Motor neuron (in vitro differentiated cells): ENCODE data around the gene CASR. TPM values are rescaled to one million over a fixed set of nuclear protein-coding genes. Genes with fewer than 3 reads are reported as not detected.
A peak's percentile ranks its signal among the peaks of the same experiment; 100 is the strongest.

Experiments used
- ATAC-seq, 8 experiments: fragments of 200-7000 bp; cut with Tn5 transposase; replicated peaks in 6 of 8; 2 replicates each; pipeline ENCODE4 v1.8.0; 2021; ENCODE audit warnings: mild to moderate bottlenecking in 8 of 8, moderate library complexity in 8 of 8
- H3K27ac ChIP-seq, 2 donors: fragments of 250-450 bp; sonication (Bioruptor Pico); 2 replicates each; pipeline ENCODE4 v1.9.0; 2021; ENCODE audit warnings: antibody characterized with exemption in 2 of 2, mild to moderate bottlenecking in 2 of 2, moderate library complexity in 1 of 2
- H3K4me1 ChIP-seq, 2 donors: fragments of 250-450 bp; sonication (Bioruptor Pico); replicated peaks in 1 of 2; 2 replicates each; pipeline ENCODE4 v1.6.1; 2021; ENCODE audit warnings: antibody characterized with exemption in 2 of 2, mild to moderate bottlenecking in 2 of 2, moderate library complexity in 1 of 2
- H3K4me3 ChIP-seq, 5 donors: fragments of 250-450 bp; sonication (Bioruptor Pico); 2 replicates each; pipeline ENCODE4 v1.9.0; 2021; ENCODE audit warnings: antibody characterized with exemption in 5 of 5, mild to moderate bottlenecking in 5 of 5, moderate library complexity in 4 of 5
- WGBS, 10 experiments: fragments of 450-650 bp; shearing (Covaris generic); methylation state at CpG; one replicate each; pipeline ENCODE4 v1.0.0; 2022; 5-methylcytosine and 5-hydroxymethylcytosine counted together
- in situ Hi-C, 9 experiments: fragments of 400-800 bp; cut with MboI; loops; one replicate each; pipeline ENCODE4 v1.15.0; 2021; ENCODE audit warnings: low sequenced_read_pairs in 9 of 9, low pct_unique_long_range_greater_than_20kb in 2 of 9; ENCODE audit not compliant: unreplicated experiment in 9 of 9
- total RNA-seq, 8 experiments: library from RNA; unstranded; fragments of 300-600 nt; gene quantifications; 2 replicates each; pipeline versions ENCODE4 v1.2.3 to v1.2.4, GENCODE V29; 2022

Gene CASR
- total RNA-seq, 8 experiments from 2014 or later, result 0.07 to 1.1 (median 0.22) TPM; not detected in 1

DNA sequence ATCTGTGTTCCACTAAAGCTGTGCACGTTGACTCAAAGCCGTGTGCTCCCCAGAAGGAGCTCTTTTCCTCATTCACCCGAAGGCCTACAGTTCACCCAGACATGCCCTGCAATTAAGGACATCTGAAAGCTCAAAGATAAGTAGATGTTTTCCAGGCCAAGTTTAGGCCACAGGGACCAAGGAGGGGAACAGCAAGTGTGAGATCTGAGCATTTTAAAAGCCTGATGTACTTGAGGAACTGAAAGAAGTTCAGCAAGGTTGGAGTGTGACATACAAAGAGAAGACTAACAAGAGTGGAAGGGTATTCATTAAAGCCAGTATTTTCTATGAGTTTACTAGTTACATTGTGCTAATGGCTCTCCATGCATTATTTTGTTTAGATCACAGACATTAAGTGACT, 68.0 kb downstream of the CASR start:
- 33 to 83% (median 57%) methylated on average over 1 to 3 of the region's 3 CpGs; no CpG with 5 or more reads in 7 of the 10 experiments for WGBS, 10 experiments
- no peak overlapping the region for H3K27ac ChIP-seq
- no peaks in the 10 kb centered on the region for H3K4me1 ChIP-seq
- no peak for ATAC-seq
- H3K4me3 ChIP-seq, result no peak overlapping the region
- in situ Hi-C loops, result loop anchor here in 2 of 9 experiments (10.0 to 25.0 kb wide), 2 partner anchors 147 to 689 kb away; partner anchors contain the start of gene ARGFX (in 1 of the 2)

DNA sequence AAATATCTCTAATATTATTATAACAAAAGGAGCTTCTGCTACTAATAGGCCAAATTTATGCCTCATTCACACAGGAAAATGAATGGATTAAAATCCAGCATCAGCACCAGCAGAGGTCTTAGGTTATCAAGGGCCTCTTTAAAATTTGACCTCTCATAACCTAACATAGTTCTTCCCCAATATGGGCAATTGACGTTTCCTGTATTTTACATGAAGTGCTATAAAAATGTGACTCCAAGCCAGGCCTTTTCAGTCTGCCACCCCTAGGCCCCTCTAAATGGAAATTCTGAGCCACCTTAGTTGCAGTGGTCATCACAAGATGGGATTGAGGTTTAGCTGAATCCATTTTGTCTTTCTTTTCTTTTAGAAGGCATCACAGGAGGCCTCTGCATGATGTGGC, 70.1 kb downstream of the CASR start:
- no peaks in the 10 kb centered on the region for H3K4me1 ChIP-seq
- in situ Hi-C loops, result loop anchor here in 2 of 9 experiments (10.0 to 25.0 kb wide), 2 partner anchors 149 to 691 kb away; partner anchors contain the start of gene ARGFX (in 1 of the 2)
- H3K4me3 ChIP-seq, result no peak overlapping the region
- WGBS, 10 experiments, result 0 to 86% (median 41%) methylated on average over 1 of the region's 1 CpG; no CpG with 5 or more reads in 4 of the 10 experiments
- no peak for ATAC-seq
- no peak overlapping the region for H3K27ac ChIP-seq

DNA sequence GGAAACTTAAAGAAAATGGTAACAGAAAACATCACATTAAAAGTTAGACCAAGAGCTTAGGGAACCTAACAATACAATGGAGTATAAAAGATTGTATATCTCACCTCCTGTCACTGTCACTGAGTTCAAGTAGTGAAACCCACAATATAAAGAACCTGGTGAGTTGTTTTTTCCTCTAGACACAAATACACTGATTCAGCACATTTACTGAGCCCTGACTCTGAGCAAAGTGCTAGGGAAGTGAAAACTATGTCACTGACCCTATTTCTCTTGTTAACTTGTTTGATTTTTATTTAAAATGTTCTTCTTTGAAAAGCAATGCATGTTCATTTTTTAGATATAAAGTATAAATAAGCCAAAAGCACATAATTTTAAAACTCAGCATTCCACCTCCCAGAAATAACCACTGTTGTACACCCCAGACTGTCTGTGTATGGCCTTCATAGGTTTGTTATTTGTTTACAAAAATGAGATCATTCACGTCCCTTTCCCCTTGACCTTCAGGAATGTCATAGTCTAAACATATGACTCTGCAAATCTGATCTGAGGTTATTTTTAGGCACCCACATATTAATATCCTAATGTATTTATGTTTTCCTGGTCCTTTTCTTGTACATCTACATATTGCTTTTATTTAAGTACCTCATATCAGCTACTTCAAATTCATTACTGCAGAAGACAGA, 72.4 kb downstream of the CASR start:
- WGBS, 10 experiments, result 8 to 100% (median 83%) methylated on average over 1 of the region's 1 CpG; no CpG with 5 or more reads in 1 of the 10 experiments
- ATAC-seq, result no peak

DNA sequence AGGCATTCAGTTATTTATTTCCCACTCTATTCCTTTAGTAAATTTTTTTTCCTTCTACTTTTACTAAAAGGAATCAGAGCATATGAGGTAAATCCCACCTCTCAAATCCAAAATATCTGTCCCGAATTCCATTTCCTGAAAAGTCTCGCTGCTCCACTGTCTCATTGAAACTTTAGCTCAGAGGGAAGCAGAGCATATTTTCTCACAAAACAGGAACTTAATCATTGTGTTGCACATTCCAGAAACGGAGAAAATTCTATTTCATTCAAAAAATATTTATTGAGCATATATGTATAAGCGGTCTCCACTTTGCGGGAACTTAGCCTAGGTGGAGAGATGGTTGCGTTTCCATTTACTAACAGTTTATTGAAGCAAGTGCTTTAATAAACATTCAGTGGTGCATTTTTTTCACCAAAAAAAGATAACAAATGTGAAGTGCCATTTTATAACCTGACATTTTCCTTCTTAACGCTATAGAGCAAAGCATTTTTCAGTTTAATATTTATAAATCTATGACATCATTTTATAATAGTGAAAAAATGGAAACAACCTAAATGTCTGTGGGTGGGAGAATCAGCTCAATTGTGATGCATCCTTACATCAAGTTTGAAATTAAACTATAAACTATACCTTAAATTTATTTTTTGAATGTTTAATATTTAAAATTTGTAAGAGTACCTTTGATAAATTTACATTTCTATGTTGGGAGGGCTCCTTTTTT, 74.3 kb downstream of the CASR start:
- in situ Hi-C loops, result loop anchor here in 2 of 9 experiments (10.0 to 25.0 kb wide), 2 partner anchors 153 to 696 kb away; partner anchors contain the start of gene ARGFX (in 1 of the 2)
- 27 to 100% (median 84%) methylated on average over 2 to 7 of the region's 7 CpGs; no CpG with 5 or more reads in 1 of the 10 experiments for WGBS, 10 experiments
- no peak overlapping the region for H3K4me3 ChIP-seq
- H3K27ac ChIP-seq, result no peak overlapping the region
- no peaks in the 10 kb centered on the region for H3K4me1 ChIP-seq
- ATAC-seq, result no peak

More for the DNA sequence above, 72.4 kb downstream of the CASR start:
- in situ Hi-C loops, result loop anchor here in 2 of 9 experiments (10.0 to 25.0 kb wide), 2 partner anchors 151 to 694 kb away; partner anchors contain the start of gene ARGFX (in 1 of the 2)
- Histone ChIP-seq H3K27ac (no peak overlapping the region), H3K4me1 (no peaks in the 10 kb centered on the region), H3K4me3 (no peak overlapping the region)

DNA sequence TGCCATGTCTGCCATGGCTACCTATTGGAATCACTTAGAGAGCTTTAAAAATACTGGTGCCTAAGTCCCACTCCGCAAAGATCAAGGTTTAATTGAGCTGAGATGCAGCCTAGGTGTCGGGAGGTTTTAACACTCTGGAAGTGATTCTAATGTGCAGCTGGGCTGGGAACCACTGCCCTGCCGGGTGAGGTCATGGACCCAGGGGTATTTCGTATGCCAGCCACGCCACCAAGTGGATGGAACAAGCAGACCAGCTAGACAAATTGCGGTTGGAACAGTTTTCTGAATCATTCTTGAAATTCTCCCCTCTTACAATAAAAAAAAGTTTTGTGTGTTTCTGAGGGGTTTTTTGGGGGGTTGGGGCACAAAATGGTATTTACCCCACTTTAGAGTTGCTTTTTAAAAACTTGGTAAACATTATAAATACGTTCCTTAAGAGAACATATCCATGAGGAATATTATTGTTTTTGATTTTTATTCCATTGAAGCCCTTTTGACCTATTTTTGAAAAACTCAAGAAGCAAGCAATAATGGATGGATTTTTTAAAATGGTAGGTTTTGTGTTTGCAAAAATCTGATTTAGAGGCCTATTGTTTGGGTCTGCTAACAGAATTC, 75.4 kb downstream of the CASR start:
- Histone ChIP-seq H3K27ac (no peak overlapping the region), H3K4me1 (no peaks in the 10 kb centered on the region), H3K4me3 (no peak overlapping the region)
- 0 to 25% (median 3%) methylated on average over 1 to 7 of the region's 7 CpGs; no CpG with 5 or more reads in 1 of the 10 experiments for WGBS, 10 experiments
- ATAC-seq, result peak; percentile 67 to 98 (median 90)
- in situ Hi-C loops, result loop anchor here in 2 of 9 experiments (10.0 to 25.0 kb wide), 2 partner anchors 154 to 697 kb away; partner anchors contain the start of gene ARGFX (in 1 of the 2)

DNA sequence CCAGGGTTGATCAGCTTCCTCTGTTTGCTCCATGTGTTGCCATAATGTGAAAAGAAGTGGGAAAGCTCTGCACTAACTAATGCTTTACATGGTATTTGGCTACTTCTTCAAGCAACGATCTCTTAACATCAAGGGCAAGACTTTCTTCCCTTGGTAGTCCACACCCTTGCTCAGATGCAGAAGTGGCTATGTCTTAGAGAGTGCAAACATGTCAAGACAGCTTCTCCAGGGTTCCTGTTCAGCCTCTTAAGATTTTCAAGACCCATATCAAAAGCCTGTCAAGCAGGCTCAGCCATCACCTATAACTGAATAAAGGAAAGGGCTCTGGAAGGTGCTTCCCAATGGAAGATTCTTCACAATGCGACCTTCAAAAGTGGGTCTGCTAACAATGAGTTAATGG, 76.7 kb downstream of the CASR start:
- no peak for ATAC-seq
- WGBS, 10 experiments, result 0 to 100% (median 71%) methylated on average over 1 to 2 of the region's 2 CpGs; no CpG with 5 or more reads in 3 of the 10 experiments
- in situ Hi-C loops, result loop anchor here in 2 of 9 experiments (10.0 to 25.0 kb wide), 2 partner anchors 155 to 698 kb away; partner anchors contain the start of gene ARGFX (in 1 of the 2)
- Histone ChIP-seq H3K27ac (no peak overlapping the region), H3K4me3 (no peak overlapping the region), H3K4me1 (no peaks in the 10 kb centered on the region)

DNA sequence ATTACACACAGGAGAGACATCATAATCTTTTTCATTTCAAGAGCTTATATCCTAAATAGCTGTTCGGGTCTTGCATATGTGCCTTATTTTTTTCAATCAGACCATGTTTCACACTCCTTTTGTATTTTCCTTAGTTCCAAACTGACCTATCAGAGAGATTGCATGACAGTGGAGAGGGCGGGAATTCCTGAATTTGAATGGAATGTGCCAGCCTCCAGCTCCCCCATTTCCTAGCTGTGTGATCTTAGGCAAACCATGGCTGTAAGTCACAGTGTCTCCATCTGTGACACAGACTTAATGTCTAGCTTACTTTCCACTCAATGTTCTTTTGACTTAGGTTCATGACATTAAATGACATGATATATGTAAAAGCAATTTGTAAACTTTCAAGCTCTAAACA, 79.6 kb downstream of the CASR start:
- peak in 1 of 8 experiments; percentile 17 for ATAC-seq
- no peaks in the 10 kb centered on the region for H3K4me1 ChIP-seq
- 17 to 94% (median 49%) methylated on average over 1 to 2 of the region's 2 CpGs; no CpG with 5 or more reads in 2 of the 10 experiments for WGBS, 10 experiments
- in situ Hi-C loops, result loop anchor here in 2 of 9 experiments (10.0 to 25.0 kb wide), 2 partner anchors 158 to 701 kb away; partner anchors contain the start of gene ARGFX (in 1 of the 2)
- H3K27ac ChIP-seq, result no peak overlapping the region
- no peak overlapping the region for H3K4me3 ChIP-seq

DNA sequence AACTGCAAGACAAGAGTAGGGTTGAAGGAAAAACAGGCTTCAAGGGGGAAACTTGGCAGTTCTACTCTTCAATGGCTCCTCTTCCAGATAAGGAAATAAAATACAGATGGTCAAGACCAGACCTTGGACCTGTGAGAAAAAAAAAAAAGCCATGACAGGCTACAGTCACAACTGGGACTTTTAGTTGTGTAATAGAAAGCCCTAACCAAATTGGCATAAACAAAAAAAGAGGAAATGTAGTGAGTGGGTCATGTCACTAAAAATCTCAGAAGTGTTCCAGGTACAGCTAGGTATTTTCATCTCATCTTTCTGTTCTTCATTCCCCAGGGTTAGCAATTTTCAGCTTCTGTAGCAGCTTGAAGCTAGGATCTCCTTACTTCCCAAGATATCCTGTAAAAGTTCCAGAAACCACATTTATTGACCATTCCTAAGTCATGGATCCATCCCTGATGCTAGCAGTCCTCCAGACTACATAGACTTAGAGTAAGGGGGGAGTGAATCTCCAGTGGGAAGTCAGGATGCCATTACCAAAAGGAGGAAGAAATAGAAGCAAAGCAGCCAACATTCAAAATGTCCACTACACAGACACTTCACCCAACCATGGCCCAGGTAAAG, 80.6 kb downstream of the CASR start:
- no peaks in the 10 kb centered on the region for H3K4me1 ChIP-seq
- H3K4me3 ChIP-seq, result no peak overlapping the region
- H3K27ac ChIP-seq, result no peak overlapping the region
- in situ Hi-C loops, result loop anchor here in 2 of 9 experiments (10.0 to 25.0 kb wide), 2 partner anchors 159 to 702 kb away; partner anchors contain the start of gene ARGFX (in 1 of the 2)
- ATAC-seq, result no peak

DNA sequence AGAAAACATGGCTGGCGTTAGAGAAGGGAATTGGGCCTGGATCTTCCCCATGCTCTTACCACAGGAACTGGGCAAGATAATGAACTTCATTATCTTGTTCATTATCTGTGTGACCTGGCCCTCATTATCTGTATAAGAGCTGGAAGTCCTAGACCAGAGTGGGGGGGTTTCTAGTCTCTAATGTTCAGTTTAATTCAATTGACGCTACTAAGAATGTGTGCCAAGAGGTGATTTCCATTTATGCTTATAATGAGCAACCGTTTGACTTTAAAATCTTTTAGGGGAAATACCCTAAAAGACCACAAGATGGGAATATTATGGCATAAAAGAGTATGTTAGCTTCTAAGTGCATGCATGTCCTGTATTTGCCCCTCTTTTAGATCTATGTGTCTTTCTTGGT, 82.5 kb downstream of the CASR start:
- Histone ChIP-seq H3K4me1 (no peaks in the 10 kb centered on the region), H3K4me3 (no peak overlapping the region), H3K27ac (no peak overlapping the region)
- 0 to 92% (median 50%) methylated on average over 1 to 3 of the region's 3 CpGs; no CpG with 5 or more reads in 2 of the 10 experiments for WGBS, 10 experiments
- ATAC-seq, result no peak
- in situ Hi-C loops, result loop anchor here in 2 of 9 experiments (10.0 to 25.0 kb wide), 2 partner anchors 161 to 704 kb away; partner anchors contain the start of gene ARGFX (in 1 of the 2)

DNA sequence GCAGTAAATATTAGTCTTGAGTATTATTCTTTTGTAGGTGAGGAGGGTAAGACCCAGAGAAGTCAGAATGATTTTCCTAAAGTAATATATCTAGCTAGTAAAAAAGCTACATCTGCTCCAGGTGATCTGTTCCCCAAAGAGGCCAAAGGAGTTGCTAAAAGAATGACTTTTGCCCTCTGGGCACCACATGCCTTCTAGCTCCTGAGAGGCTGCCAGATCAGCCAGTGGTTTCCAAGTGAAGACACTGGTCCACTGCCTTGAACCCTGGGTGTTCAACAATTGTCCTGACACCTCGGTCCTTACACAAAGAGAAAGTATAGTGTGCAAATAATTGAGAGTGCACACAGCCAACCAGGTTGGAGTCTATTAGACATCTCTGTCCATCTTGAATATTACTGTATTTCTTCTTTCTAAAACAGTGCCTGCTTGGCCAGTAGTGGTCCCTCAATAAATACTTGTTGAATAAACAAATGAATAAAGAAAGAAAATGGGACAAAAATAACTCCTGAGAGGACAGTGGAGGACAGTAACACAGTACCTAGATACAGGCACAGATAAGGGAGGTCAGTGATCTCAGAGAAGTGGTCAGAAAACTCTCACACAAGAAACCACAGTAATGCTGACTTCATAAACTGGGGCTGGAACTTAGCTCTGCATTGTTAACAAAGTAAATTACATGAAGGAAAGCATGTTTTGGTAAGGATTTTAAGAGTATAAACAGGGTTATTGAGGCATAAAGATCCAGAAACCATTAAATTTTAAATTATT, 85.0 kb downstream of the CASR start:
- WGBS, 10 experiments, result 14 to 86% (median 56%) methylated on average over 1 of the region's 1 CpG; no CpG with 5 or more reads in 4 of the 10 experiments
- no peak for ATAC-seq
- Histone ChIP-seq H3K4me1 (no peaks in the 10 kb centered on the region), H3K27ac (no peak overlapping the region), H3K4me3 (no peak overlapping the region)
- in situ Hi-C loops, result loop anchor here in 2 of 9 experiments (10.0 to 25.0 kb wide), 2 partner anchors 164 to 706 kb away; partner anchors contain the start of gene ARGFX (in 1 of the 2)

DNA sequence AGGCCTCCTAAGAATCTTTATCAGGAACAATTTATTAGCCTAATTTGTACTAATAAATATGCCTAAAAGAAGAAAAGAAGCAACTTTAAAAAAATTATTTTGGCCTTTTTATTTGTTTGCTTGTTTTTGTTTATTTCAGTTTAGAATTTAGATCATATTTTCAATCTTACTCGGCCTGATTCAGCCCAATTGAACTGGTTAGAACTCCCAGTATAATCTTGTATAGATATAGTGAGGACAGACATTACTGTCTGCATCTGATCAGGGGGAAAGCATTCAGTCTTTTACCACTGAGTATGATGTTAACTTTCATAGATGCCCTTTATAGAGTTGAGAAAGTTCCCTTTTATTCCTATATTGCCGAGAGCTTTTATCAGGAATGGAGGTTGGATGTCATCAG, 85.6 kb downstream of the CASR start:
- in situ Hi-C loops, result loop anchor here in 2 of 9 experiments (10.0 to 25.0 kb wide), 2 partner anchors 164 to 707 kb away; partner anchors contain the start of gene ARGFX (in 1 of the 2)
- 0 to 100% (median 71%) methylated on average over 1 to 2 of the region's 2 CpGs for WGBS, 10 experiments
- H3K27ac ChIP-seq, result no peak overlapping the region
- H3K4me3 ChIP-seq, result no peak overlapping the region
- ATAC-seq, result no peak
- no peaks in the 10 kb centered on the region for H3K4me1 ChIP-seq
